Measurements from ENCODE around the gene PMPCA.

Gene PMPCA

DNA sequence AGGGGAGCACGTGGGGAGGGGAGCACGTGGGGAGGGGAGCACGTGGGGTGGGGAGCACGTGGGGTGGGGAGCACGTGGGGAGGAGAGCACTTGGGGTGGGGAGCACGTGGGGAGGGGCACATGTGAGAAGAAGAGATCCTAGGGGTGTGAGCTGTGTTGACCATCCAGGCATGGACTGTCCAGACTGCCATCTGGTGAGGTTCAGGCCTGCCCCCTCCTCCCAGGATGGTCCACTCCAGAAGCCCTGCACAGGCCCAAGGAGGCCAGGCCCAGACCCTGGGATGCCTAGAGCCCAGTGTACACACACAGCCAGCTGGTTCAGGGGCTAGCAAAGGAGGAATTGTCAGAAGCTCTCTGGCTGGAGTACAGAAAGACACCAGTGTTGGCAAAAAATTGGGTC is 12.8 kb upstream of the PMPCA start:
- Histone ChIP-seq H3K36me3 (replicated peaks) (peaks cover 61% of the 10 kb centered on the region), H3K4me3 (ENCODE audit: low read depth, low read length) (no peak overlapping the region), H3K27me3 (replicated peaks) (no peaks in the 10 kb centered on the region), H3K27ac (no peak overlapping the region)
- in situ Hi-C loops (cut with HindIII; ENCODE audit: low pct_ligation_motif_present, low sequenced_read_pairs) = no loop called here
- DNase-seq = no peak
- TF ChIP-seq, protein P1, sequence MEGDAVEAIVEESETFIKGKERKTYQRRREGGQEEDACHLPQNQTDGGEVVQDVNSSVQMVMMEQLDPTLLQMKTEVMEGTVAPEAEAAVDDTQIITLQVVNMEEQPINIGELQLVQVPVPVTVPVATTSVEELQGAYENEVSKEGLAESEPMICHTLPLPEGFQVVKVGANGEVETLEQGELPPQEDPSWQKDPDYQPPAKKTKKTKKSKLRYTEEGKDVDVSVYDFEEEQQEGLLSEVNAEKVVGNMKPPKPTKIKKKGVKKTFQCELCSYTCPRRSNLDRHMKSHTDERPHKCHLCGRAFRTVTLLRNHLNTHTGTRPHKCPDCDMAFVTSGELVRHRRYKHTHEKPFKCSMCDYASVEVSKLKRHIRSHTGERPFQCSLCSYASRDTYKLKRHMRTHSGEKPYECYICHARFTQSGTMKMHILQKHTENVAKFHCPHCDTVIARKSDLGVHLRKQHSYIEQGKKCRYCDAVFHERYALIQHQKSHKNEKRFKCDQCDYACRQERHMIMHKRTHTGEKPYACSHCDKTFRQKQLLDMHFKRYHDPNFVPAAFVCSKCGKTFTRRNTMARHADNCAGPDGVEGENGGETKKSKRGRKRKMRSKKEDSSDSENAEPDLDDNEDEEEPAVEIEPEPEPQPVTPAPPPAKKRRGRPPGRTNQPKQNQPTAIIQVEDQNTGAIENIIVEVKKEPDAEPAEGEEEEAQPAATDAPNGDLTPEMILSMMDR (IDR thresholded peaks at IDR 0.05; ENCODE audit: low read depth, low read length, missing control alignments) = no peak

DNA sequence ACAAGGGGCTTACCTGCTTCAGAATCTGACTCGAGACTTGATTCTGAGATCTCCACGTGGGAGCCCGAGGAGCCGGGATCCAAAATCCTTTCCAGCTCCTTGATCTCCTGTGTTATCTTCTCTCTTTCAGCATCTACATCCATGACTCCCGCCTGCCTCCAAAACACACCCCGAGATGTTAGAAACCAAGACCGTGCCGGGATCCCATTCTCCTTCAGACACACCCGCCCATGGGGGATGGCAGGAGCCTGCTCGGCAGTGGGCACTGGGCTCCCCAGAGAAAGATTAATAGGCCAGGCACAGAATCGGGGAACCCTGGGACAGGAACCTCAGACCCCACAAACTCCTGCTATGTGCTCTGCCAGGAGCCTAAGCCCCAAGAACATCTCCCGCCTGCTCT is 12.2 kb upstream of the PMPCA start:
- no peak overlapping the region for H3K27ac ChIP-seq

DNA sequence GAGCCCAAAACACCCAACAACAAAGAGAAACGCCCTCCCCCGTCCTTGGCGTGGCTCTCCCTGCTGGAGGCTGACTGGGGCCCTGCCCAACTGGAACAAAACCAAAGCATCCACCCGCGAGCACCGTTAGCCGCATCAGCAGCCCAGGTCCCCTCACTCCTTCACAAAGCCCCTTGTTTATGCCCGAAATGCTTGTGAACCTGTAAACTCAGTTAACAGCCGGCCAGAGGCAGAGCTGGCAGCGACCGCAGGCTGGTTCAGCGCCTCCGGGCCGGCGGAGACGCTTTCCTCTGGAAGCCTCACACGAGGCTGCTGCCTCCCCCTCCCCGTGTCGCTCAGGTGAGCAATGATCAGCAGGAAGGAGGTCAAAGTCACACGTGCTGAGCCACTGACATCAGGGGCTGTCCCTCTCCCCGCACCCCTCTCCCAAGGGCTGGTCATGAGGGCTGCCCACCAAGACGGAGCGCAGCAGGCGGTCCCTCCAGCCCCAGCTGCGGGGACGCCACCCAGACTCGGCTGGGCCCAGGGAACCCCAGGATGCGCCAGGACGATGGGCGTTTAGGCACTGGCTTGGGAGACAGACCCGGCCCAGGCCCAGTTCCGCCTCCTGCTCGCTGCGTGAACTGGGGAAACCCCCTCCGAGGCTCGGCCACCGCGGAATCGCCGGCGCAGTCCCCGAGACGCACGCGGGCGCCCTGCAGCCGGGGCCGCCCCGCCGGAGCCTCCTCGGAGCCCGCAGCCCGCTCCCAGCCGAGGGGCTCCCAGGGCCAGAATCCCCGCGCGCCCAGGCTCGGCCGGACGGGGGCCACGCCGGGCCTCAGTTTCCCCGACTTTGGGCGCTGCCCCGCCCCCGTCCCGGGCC is 11.1 kb upstream of the PMPCA start:
- DNase-seq = peak; percentile 19
- Histone ChIP-seq H3K4me3 (ENCODE audit: low read depth, low read length) (peak overlapping the region; percentile 81), H3K27ac (peak overlapping the region; percentile 62), H3K27me3 (replicated peaks) (no peaks in the 10 kb centered on the region), H3K36me3 (replicated peaks) (peaks cover 52% of the 10 kb centered on the region)
- in situ Hi-C loops (cut with HindIII; ENCODE audit: low pct_ligation_motif_present, low sequenced_read_pairs) = no loop called here
- TF ChIP-seq, protein P1 (IDR thresholded peaks at IDR 0.05; ENCODE audit: low read depth, low read length, missing control alignments) = no peak

More for the DNA sequence above, 12.2 kb upstream of the PMPCA start:
- no peaks in the 10 kb centered on the region for H3K27me3 ChIP-seq (replicated peaks)
- DNase-seq = no peak
- in situ Hi-C loops (cut with HindIII; ENCODE audit: low pct_ligation_motif_present, low sequenced_read_pairs) = no loop called here
- H3K4me3 ChIP-seq (ENCODE audit: low read depth, low read length) = no peak overlapping the region
- H3K36me3 ChIP-seq (replicated peaks) = peaks cover 55% of the 10 kb centered on the region
- TF ChIP-seq, protein P1 (IDR thresholded peaks at IDR 0.05; ENCODE audit: low read depth, low read length, missing control alignments) = no peak

DNA sequence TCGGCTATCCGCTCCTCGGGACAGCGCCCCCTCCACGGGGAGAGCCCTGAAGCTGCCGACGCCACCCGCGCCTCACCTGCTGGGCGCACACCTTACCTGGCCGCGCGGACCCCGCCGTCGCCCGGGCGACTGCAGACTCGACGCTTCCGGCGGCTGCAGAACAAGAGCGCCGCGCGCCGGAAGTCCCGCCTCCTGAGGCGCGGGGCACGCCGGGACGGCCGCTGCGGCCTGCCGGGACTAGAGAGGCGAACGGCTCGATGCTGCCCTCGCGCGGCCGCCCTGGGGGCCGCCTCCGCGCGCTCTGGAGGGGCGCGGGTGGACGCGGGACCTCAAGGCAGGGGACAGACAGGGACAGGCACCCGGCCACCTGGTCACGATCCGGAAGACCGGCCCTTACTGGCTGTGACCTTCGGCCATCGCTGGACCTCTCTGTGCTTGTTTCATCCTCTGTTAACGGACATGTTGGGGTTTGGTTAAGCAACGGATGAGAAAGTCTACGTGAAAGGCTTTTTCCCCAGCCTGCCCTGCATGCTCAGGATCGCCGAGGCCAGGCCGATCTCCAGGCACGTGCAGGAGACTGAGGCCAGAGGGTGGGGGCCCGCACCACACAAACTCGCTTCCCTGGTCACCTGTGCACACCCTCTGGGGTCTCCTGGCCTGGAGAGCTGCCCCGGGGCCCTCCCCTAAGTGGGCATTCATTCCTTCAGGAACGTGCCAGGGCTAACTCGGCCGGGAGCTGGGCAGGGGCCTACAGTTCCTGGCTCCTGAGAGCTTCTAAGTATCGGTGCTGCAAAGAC is 10.2 kb upstream of the PMPCA start, which contains the start of gene SNAPC4:
Gene SNAPC4, minus strand, starts transcription at position 133 of the 797 bp plus-strand sequence. CDS start 1,742 bp downstream, outside the sequence.
- peak within 1 kb of the TSS; percentile 81 for H3K4me3 ChIP-seq (ENCODE audit: low read depth, low read length)
- H3K27me3 ChIP-seq (replicated peaks) = no peaks in the 10 kb centered on the region
- TF ChIP-seq, protein P1 (IDR thresholded peaks at IDR 0.05; ENCODE audit: low read depth, low read length, missing control alignments) = peak; percentile 51
- peak within 1 kb of the TSS; percentile 62 for H3K27ac ChIP-seq
- in situ Hi-C loops (cut with HindIII; ENCODE audit: low pct_ligation_motif_present, low sequenced_read_pairs) = no loop called here
- DNase-seq = peak; percentile 55
- H3K36me3 ChIP-seq (replicated peaks) = peaks cover 52% of the 10 kb centered on the region

DNA sequence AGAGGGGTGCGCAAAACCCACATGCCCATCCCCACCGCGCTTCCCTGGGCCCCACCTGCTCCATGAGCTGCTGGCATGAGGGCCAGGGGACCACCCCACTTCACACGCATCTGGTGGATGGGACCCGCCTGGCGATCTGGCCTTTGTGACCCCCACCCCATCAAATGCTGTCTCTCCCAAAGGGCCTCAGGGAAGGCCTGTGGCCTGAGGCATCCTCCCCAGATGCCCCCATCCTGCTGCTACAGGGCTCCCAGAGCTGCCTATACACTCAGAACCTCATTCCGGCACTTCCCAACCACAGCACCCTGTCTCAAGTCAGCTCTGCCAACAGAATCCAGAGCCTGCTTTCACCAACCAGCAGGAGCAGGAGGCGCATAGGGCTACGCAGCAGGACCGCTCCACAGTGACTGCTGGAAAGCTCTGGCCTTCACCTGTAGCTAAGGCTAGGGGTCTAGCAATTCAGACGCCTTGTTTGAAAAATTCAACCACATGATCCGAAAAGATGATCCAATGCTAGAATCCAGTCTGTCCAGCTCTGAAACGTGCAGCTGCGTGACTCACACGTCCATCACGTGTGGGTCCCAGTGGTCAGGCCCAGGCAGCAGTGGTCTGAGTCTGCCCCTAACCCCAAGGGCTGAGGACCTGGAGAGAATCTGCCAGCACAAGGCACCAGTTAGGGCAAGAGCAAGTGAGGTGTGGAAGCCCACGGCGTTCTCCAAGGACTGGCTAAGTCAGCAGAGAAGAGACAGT is 9.1 kb upstream of the PMPCA start:
- H3K4me3 ChIP-seq (ENCODE audit: low read depth, low read length) = no peak overlapping the region
- peaks cover 51% of the 10 kb centered on the region for H3K36me3 ChIP-seq (replicated peaks)
- in situ Hi-C loops (cut with HindIII; ENCODE audit: low pct_ligation_motif_present, low sequenced_read_pairs) = no loop called here
- no peaks in the 10 kb centered on the region for H3K27me3 ChIP-seq (replicated peaks)
- H3K27ac ChIP-seq = no peak overlapping the region
- TF ChIP-seq, protein P1 (IDR thresholded peaks at IDR 0.05; ENCODE audit: low read depth, low read length, missing control alignments) = no peak
- no peak for DNase-seq
